GM12878 (cell line): ENCODE results near the gene GUCY1A2. TPM values are rescaled to one million over a fixed set of nuclear protein-coding genes. Genes with fewer than 3 reads are reported as not detected.

Experiments used
- ATAC-seq: fragments of 200-7000 bp; cut with Tn5 transposase; 3 replicates; pipeline ENCODE4 v1.9.1; 2020; ENCODE audit warnings: mild to moderate bottlenecking, moderate library complexity
- BruUV-seq: library from RNA; stranded (reverse); fragments of 400-500 nt; replicated peaks from 2 replicates; lab custom pipeline; 2021; lab: Mats Ljungman, UMichigan
- CTCF ChIA-PET: fragments of 300-600 bp; sonication (Branson Sonifier 250); formaldehyde crosslinking; extraction: SDS; loops from one replicate; lab custom pipeline; 2021; ENCODE audit warnings: inconsistent platforms; lab: Yijun Ruan, JAX
- POLR2A ChIA-PET: fragments of 350-600 bp; formaldehyde crosslinking; extraction: SDS; loops from one replicate; lab custom pipeline; 2021; ENCODE audit warnings: inconsistent platforms; lab: Charles Lee
- RAD21 ChIA-PET: fragments of 300-600 bp; sonication (Branson Sonifier 250); formaldehyde crosslinking; loops from one replicate; lab custom pipeline; 2023; ENCODE audit warnings: antibody characterized with exemption; ENCODE audit not compliant: unreplicated experiment; lab: Charles Lee
- SMC1A ChIA-PET: fragments of 300-600 bp; sonication (Branson Sonifier 250); formaldehyde crosslinking; loops from one replicate; lab custom pipeline; 2023; ENCODE audit not compliant: unreplicated experiment, uncharacterized antibody; lab: Charles Lee
- DNase-seq: peaks from one replicate; pipeline ENCODE4 v3.0.0-alpha.2; 2011; ENCODE audit warnings: low read depth, low spot score
- FAIRE-seq: peaks from 3 replicates; lab custom pipeline; 2011; peaks lifted over from hg19 to GRCh38; lab: Jason Lieb, UNC
- H2AFZ ChIP-seq: 2 replicates; pipeline ENCODE4 v1.6.0; 2011; ENCODE audit warnings: low read depth, low read length, control low read depth; ENCODE audit not compliant: control insufficient read depth
- H3K27ac ChIP-seq: 2 replicates; pipeline ENCODE4 v1.5.1; 2011; ENCODE audit warnings: control low read depth; ENCODE audit not compliant: control insufficient read depth, insufficient read depth
- H3K27me3 ChIP-seq, 2 experiments: replicated peaks in 1 of 2; 2 replicates each; pipeline versions ENCODE4 v1.6.0 to v1.6.1; 2011; ENCODE audit warnings: low read length in 1 of 2; ENCODE audit not compliant: control insufficient read depth in 2 of 2, insufficient read depth in 2 of 2
- H3K36me3 ChIP-seq, 2 experiments: 2 replicates each; pipeline ENCODE4 v1.5.1; 2011; ENCODE audit warnings: low read length in 1 of 2; ENCODE audit not compliant: control insufficient read depth in 2 of 2, insufficient read depth in 2 of 2
- H3K4me1 ChIP-seq: 2 replicates; pipeline ENCODE4 v1.6.1; 2011; ENCODE audit warnings: mild to moderate bottlenecking, low read length, moderate library complexity, mixed read lengths; ENCODE audit not compliant: control insufficient read depth, insufficient read depth
- H3K4me2 ChIP-seq: 2 replicates; pipeline ENCODE4 v1.6.0; 2011; ENCODE audit warnings: control low read depth; ENCODE audit not compliant: control insufficient read depth, insufficient read depth
- H3K4me3 ChIP-seq: fragments of 200-600 bp; sonication (generic); 2 replicates; pipeline ENCODE4 v1.5.1; 2016
- H3K79me2 ChIP-seq: 2 replicates; pipeline ENCODE4 v1.6.0; 2011; ENCODE audit warnings: low read length; ENCODE audit not compliant: control insufficient read depth, insufficient read depth
- H3K9ac ChIP-seq: 2 replicates; pipeline ENCODE4 v1.8.0; 2011; ENCODE audit warnings: low read length, control low read depth, mixed read lengths; ENCODE audit not compliant: control insufficient read depth, insufficient read depth
- H3K9me3 ChIP-seq: replicated peaks from 3 replicates; pipeline ENCODE4 v1.5.1; 2011; ENCODE audit warnings: mild to moderate bottlenecking, low read length; ENCODE audit not compliant: control insufficient read depth, insufficient read depth
- H4K20me1 ChIP-seq: 2 replicates; pipeline ENCODE4 v1.6.0; 2011; ENCODE audit not compliant: control insufficient read depth, insufficient read depth
- BACH1 ChIP-seq: fragments of 450-650 bp; IDR thresholded peaks from 2 replicates; pipeline ENCODE4 v1.6.1; 2017; ENCODE audit warnings: mild to moderate bottlenecking, borderline replicate concordance
- DPF2 ChIP-seq: fragments of 450-650 bp; IDR thresholded peaks from 2 replicates; pipeline ENCODE4 v1.6.1; 2017; ENCODE audit warnings: mild to moderate bottlenecking
- EP300 ChIP-seq, 2 experiments: fragments of 150-350 bp in 1 of 2; IDR thresholded peaks; 2 replicates each; pipeline ENCODE4 v1.6.1; 2011 to 2012; ENCODE audit warnings: low read depth in 2 of 2, low read length in 2 of 2, borderline replicate concordance in 1 of 2, improper control_type of control experiment in 1 of 2, inconsistent platforms in 1 of 2; ENCODE audit not compliant: control insufficient read depth in 1 of 2
- KAT2A ChIP-seq: conservative IDR thresholded peaks from 2 replicates; pipeline ENCODE4 v1.6.1; 2011; ENCODE audit warnings: low read depth, low read length; ENCODE audit not compliant: control insufficient read depth
- NBN ChIP-seq: fragments of 450-650 bp; IDR thresholded peaks from 2 replicates; pipeline ENCODE4 v1.6.1; 2016
- NRF1 ChIP-seq: conservative IDR thresholded peaks from 2 replicates; pipeline ENCODE4 v1.6.1; 2011; ENCODE audit warnings: mild to moderate bottlenecking, low read depth, low read length, improper control_type of control experiment
- RB1 ChIP-seq: fragments of 450-650 bp; formaldehyde crosslinking; IDR thresholded peaks from 2 replicates; pipeline ENCODE4 v1.6.1; 2017; ENCODE audit warnings: mild to moderate bottlenecking, borderline replicate concordance
- STAT1 ChIP-seq: fragments of 450-650 bp; conservative IDR thresholded peaks from 2 replicates; pipeline ENCODE4 v1.6.1; 2014; ENCODE audit warnings: antibody characterized with exemption, mild to moderate bottlenecking
- ZBED1 ChIP-seq: IDR thresholded peaks from 2 replicates; pipeline ENCODE4 v1.6.1; 2016; ENCODE audit warnings: borderline replicate concordance
- WGBS: methylation state at CpG from one replicate; pipeline ENCODE4 v1.1.6; 2016; ENCODE audit warnings: low lambda C conversion rate; ENCODE audit not compliant: insufficient replicate concordance, insufficient coverage; ENCODE audit errors: missing lambda C conversion rate; 5-methylcytosine and 5-hydroxymethylcytosine counted together
- in situ Hi-C: fragments of 300-500 bp; cut with MboI; formaldehyde crosslinking; loops from 9 replicates; pipeline ENCODE4 v1.14.3; 2018; ENCODE audit warnings: mixed read lengths
- intact Hi-C: fragments of 100-400 bp; cut with micrococcal nuclease; formaldehyde crosslinking; loops from one replicate; pipeline ENCODE4 v1.14.2; 2022; ENCODE audit not compliant: unreplicated experiment
- polyA plus RNA-seq, 11 experiments: library from polyadenylated mRNA; depleted of rRNA in 4 of 11; unstranded in 6 of 11; stranded (reverse) in 5 of 11; fragments of >200 nt; fragmentation: Nextera tagmentation in 4 of 11; fragmentation: Illumina TruSeq in 1 of 11; extraction: Ambion mirVana in 4 of 11; extraction: Trizol in 1 of 11; gene quantifications; 1 replicate in 1 of 11; 2 replicates in 10 of 11; pipeline versions ENCODE4 v1.2.1 to v1.2.3, GENCODE V29; 2011 to 2016; ENCODE audit warnings: inconsistent platforms in 2 of 11, missing spikeins in 2 of 11, low read depth in 1 of 11
- total RNA-seq, 4 experiments: library from RNA; depleted of rRNA in 3 of 4; stranded (reverse); fragments of >200 nt in 3 of 4; fragmentation: Illumina TruSeq in 1 of 4; extraction: Trizol in 1 of 4; gene quantifications; 2 replicates each; pipeline versions ENCODE4 v1.2.1 to v1.2.3, GENCODE V29; 2013 to 2021
- TF ChIP-seq, protein P1 (sequence below): IDR thresholded peaks from 2 replicates; pipeline ENCODE4 v1.6.1; 2011; ENCODE audit warnings: low read depth, mild to moderate bottlenecking, low read length, moderate library complexity, borderline replicate concordance; ENCODE audit errors: extremely low read depth

GUCY1A2 gene
- total and polyA plus RNA-seq, 10 of the 15 experiments (the other 5 are each of a cell fraction or from before 2014, with no cell fraction given): under 0.01 to 0.03 (median under 0.01) TPM; not detected in 4

DNA sequence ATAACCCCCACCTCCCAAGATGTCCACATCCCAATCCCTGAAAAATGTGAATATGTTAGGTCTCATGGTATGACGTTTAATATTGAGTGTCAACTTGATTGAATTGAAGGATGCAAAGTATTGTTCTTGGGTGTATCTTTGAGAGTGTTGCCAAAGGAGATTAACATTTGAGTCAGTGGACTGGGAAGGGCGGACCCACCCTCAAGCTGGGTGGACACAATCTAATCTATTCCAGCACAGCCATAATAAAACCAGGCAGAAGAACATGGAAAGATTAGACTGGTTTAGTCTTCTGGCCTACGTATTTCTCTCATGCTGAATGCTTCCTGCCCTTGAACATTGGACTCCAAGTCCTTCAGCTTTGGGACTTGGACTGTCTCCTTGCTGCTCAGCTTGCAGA, 315.5 kb downstream of the GUCY1A2 start:
- SMC1A ChIA-PET: no interaction called here
- no peak for ATAC-seq
- no peak for TF ChIP-seq BACH1
- no peak for TF ChIP-seq NBN
- TF ChIP-seq KAT2A: no peak
- TF ChIP-seq, protein P1, sequence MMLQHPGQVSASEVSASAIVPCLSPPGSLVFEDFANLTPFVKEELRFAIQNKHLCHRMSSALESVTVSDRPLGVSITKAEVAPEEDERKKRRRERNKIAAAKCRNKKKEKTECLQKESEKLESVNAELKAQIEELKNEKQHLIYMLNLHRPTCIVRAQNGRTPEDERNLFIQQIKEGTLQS: no peak
- TF ChIP-seq EP300 (IDR thresholded peaks at IDR 0.05; ENCODE audit: borderline replicate concordance in 1 of 2, control insufficient read depth in 1 of 2, low read depth in 2 of 2, low read length in 2 of 2): no peak
- no peak for TF ChIP-seq DPF2
- TF ChIP-seq NRF1: no peak
- no peak for TF ChIP-seq STAT1

DNA sequence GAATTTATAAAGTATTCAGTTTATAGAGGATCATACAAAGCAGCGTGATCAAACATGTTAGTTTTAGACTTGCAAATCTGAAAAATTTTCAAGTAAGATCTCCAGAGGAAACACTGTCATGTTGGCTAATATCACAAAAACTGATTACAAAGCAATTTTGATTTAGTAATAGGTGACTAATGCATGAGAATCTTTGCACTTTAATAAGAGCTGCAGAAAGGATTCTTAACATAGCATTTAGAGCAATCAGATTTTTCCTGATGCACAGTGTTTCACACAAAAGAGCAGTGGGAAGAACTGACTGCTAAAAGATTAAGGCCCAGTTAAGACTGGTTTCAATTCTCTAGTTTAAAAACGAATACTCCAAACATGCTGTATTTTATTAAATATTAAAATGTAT, 321.2 kb downstream of the GUCY1A2 start:
- ATAC-seq: no peak
- no peak for TF ChIP-seq RB1
- no peak for TF ChIP-seq ZBED1
- intact Hi-C loops: no loop called here
- H3K9me3 ChIP-seq: no peaks in the 10 kb centered on the region
- no peak overlapping the region for H3K9ac ChIP-seq
- no peaks in the 10 kb centered on the region for H4K20me1 ChIP-seq
- H3K4me1 ChIP-seq: no peaks in the 10 kb centered on the region
- in situ Hi-C loops: no loop called here
- 3% methylated on average over 2 of the region's 2 CpGs for WGBS
- ChIA-PET CTCF (no interaction called here), RAD21 (no interaction called here), POLR2A (no interaction called here), SMC1A (no interaction called here)
- no peaks in the 10 kb centered on the region for H3K27me3 ChIP-seq
- no peak overlapping the region for H2AFZ ChIP-seq
- DNase-seq: no peak
- H3K79me2 ChIP-seq: no peaks in the 10 kb centered on the region
- H3K4me3 ChIP-seq: no peak overlapping the region
- H3K27ac ChIP-seq: no peak overlapping the region
- no peak overlapping the region for H3K4me2 ChIP-seq
- no peaks in the 10 kb centered on the region for H3K36me3 ChIP-seq
- no peak for FAIRE-seq
- no TSS peak for BruUV-seq

More for the DNA sequence above, 315.5 kb downstream of the GUCY1A2 start:
- H3K4me3 ChIP-seq: no peak overlapping the region
- H3K4me1 ChIP-seq: no peaks in the 10 kb centered on the region
- RAD21 ChIA-PET: no interaction called here
- in situ Hi-C loops: no loop called here
- H3K9me3 ChIP-seq: no peaks in the 10 kb centered on the region
- H2AFZ ChIP-seq: no peak overlapping the region
- no peak overlapping the region for H3K9ac ChIP-seq
- FAIRE-seq (no peak), DNase-seq (no peak)
- H3K4me2 ChIP-seq: no peak overlapping the region
- intact Hi-C loops: no loop called here
- CTCF ChIA-PET: interaction anchor here (0.6 to 1.0 kb wide), 2 partner anchors 18 to 23 kb away, joined by 3 read pairs; no protein-coding TSS in a partner anchor
- WGBS: 12% methylated on average over 3 of the region's 3 CpGs
- no peaks in the 10 kb centered on the region for H3K36me3 ChIP-seq
- no TSS peak for BruUV-seq
- H4K20me1 ChIP-seq: no peaks in the 10 kb centered on the region
- POLR2A ChIA-PET: no interaction called here
- H3K27me3 ChIP-seq: no peaks in the 10 kb centered on the region
- H3K79me2 ChIP-seq: no peaks in the 10 kb centered on the region
- H3K27ac ChIP-seq: no peak overlapping the region
